Measurements from ENCODE around the gene EFCAB10. TPM values are rescaled to one million over a fixed set of nuclear protein-coding genes. Genes with fewer than 3 reads are reported as not detected.

EFCAB10 gene
- polyA plus RNA-seq, 1 of the 3 experiments (the other 2 are of a cell fraction) = 0.51 TPM

DNA sequence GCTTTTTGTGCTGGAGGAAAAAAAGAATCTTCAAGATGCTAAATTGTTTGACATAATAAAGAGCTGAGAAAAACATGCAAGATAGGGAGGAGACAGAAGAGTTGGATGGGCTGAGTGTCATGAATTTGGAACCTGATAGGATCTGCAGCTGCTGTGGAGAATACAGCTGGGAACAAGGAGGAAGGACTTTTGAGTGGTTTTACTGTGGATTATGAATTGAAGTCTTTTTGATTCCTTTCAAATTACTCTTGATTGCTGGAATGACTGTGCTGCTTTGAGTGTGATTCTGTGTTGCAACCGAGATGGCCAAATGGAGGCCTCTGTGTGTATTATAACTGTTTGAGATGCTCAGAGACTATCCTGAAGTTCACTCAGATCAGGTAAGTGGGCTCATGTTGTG lies 4.0 kb downstream of the EFCAB10 start (continued):
- TF ChIP-seq PBX3 (IDR thresholded peaks at IDR 0.05) = no peak
- no peak for TF ChIP-seq NFIC (IDR thresholded peaks at IDR 0.05; ENCODE audit: borderline replicate concordance)
- no peak for TF ChIP-seq MEF2A (IDR thresholded peaks at IDR 0.05; ENCODE audit: borderline replicate concordance, low read depth)
- TF ChIP-seq TEAD4 (IDR thresholded peaks at IDR 0.05; ENCODE audit: borderline replicate concordance, insufficient read depth) = no peak

DNA sequence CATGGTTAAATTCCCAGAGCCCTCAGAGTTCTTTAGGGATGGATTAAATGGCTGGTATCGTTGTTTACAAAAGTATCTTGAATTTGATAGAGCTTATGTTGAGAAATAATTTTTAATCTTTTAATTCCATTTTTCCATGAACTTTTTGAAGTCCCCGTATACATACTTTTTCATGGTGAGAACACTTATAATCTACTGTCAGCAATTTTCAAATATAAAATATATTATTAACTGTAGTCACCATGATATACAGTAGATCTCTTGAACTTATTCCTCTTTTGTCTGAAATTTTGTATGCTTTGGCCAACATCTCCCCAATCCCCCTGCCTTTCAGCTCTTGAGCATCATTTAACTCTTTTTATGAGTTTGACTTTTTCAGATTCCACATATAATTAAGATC lies 9.4 kb downstream of the EFCAB10 start:
- H3K27ac ChIP-seq (ENCODE audit: low read depth in 2 of 2, low read length in 1 of 2) = no peak overlapping the region
- CTCF ChIA-PET = interaction anchor here (1.0 to 2.9 kb wide), 4 partner anchors 10 to 22 kb away, joined by 3 to 13 read pairs (median 4); partner anchors contain the start of gene EFCAB10
- WGBS (ENCODE audit: low lambda C conversion rate) = 98% methylated on average over 2 of the region's 2 CpGs

More for the DNA sequence above, 9.4 kb downstream of the EFCAB10 start:
- no peaks in the 10 kb centered on the region for H3K27me3 ChIP-seq (ENCODE audit: insufficient read depth)
- H3K9me2 ChIP-seq = no peaks in the 10 kb centered on the region
- H3K79me2 ChIP-seq (ENCODE audit: insufficient read depth) = no peaks in the 10 kb centered on the region
- H3K4me3 ChIP-seq (ENCODE audit: low read depth in 2 of 2, low read length in 1 of 2) = no peak overlapping the region
- peaks cover 6% of the 10 kb centered on the region for H3F3A ChIP-seq (replicated peaks; ENCODE audit: insufficient read depth)
- no peak for TF ChIP-seq MEF2A (IDR thresholded peaks at IDR 0.05; ENCODE audit: borderline replicate concordance, low read depth)
- no peak for TF ChIP-seq USF2 (IDR thresholded peaks at IDR 0.05; ENCODE audit: borderline replicate concordance, low read depth, low read length)
- no peak for TF ChIP-seq FOXJ3 (CRISPR knock-in tag; IDR thresholded peaks at IDR 0.05)
- no peak for TF ChIP-seq FOXM1 (IDR thresholded peaks at IDR 0.05; ENCODE audit: low read depth)
- no peak for TF ChIP-seq JUND (IDR thresholded peaks at IDR 0.05)
- no peak for TF ChIP-seq TCF12 (IDR thresholded peaks at IDR 0.05)
- no peak for TF ChIP-seq USF1 (IDR thresholded peaks at IDR 0.05; ENCODE audit: borderline replicate concordance, low read depth)
- no peak for TF ChIP-seq GATA2 (CRISPR knock-in tag; IDR thresholded peaks at IDR 0.05)
- TF ChIP-seq ZBTB33 (IDR thresholded peaks at IDR 0.05; ENCODE audit: borderline replicate concordance, low read depth) = no peak
- TF ChIP-seq ELF1 (IDR thresholded peaks at IDR 0.05) = no peak
- TF ChIP-seq MXI1 (IDR thresholded peaks at IDR 0.05; ENCODE audit: low read depth, low read length) = no peak
- TF ChIP-seq CHD2 (IDR thresholded peaks at IDR 0.05; ENCODE audit: low read length, partially characterized antibody) = no peak
- no peak for TF ChIP-seq GABPA (IDR thresholded peaks at IDR 0.05; ENCODE audit: low read depth)
- no peak for TF ChIP-seq NRF1 (IDR thresholded peaks at IDR 0.05; ENCODE audit: low read depth, low read length)
- peaks cover 24 to 25% of the 10 kb centered on the region in 2 experiments for H3K36me3 ChIP-seq (replicated peaks in 1 of 2; ENCODE audit: control insufficient read depth in 1 of 2, insufficient read depth in 2 of 2, low read length in 1 of 2)
- no peak for DNase-seq
- H2AFZ ChIP-seq (ENCODE audit: low read depth) = no peak overlapping the region
- H3K9ac ChIP-seq = no peak overlapping the region
- no peaks in the 10 kb centered on the region for H4K20me1 ChIP-seq (ENCODE audit: insufficient read depth)
- no peak overlapping the region for H3K4me2 ChIP-seq
- H3K9me3 ChIP-seq = no peaks in the 10 kb centered on the region
- H3K4me1 ChIP-seq (ENCODE audit: control insufficient read depth in 1 of 2, insufficient read depth in 2 of 2, low read depth in 1 of 2, low read length in 1 of 2) = no peaks in the 10 kb centered on the region
- POLR2A ChIA-PET = no interaction called here

Measured in SK-N-SH (cell line).